H1 (cell line): ENCODE results near the gene AZI2. TPM values are rescaled to one million over a fixed set of nuclear protein-coding genes. Genes with fewer than 3 reads are reported as not detected.

Source experiments
- CTCF ChIA-PET: fragments of 300-600 bp; sonication (Branson Sonifier 250); formaldehyde crosslinking; loops from one replicate; lab custom pipeline; 2021; ENCODE audit not compliant: partially characterized antibody; lab: Charles Lee
- POLR2A ChIA-PET: fragments of 300-600 bp; sonication (Branson Sonifier 250); formaldehyde crosslinking; loops from one replicate; lab custom pipeline; 2021; ENCODE audit warnings: inconsistent platforms; ENCODE audit not compliant: partially characterized antibody; lab: Charles Lee
- DNase-seq, 2 experiments: peaks; one replicate each; pipeline versions ENCODE4 v3.0.0 to v3.0.0-alpha.2; 2010 to 2022; ENCODE audit warnings: low spot score in 2 of 2, low read depth in 1 of 2, mixed read lengths in 1 of 2
- FAIRE-seq: peaks from 2 replicates; lab custom pipeline; 2011; peaks lifted over from hg19 to GRCh38; lab: Jason Lieb, UNC
- H2AFZ ChIP-seq: 2 replicates; pipeline ENCODE4 v1.8.1; 2012; ENCODE audit warnings: low read length, inconsistent platforms
- H2AK5ac ChIP-seq: 2 replicates; pipeline ENCODE4 v1.6.1; 2013; ENCODE audit warnings: low read depth, low read length
- H2BK120ac ChIP-seq: replicated peaks from 2 replicates; pipeline ENCODE3; 2013; ENCODE audit warnings: low read depth, low read length, inconsistent platforms
- H2BK12ac ChIP-seq: 2 replicates; pipeline ENCODE4 v1.6.1; 2013; ENCODE audit warnings: low read depth, low read length
- H2BK15ac ChIP-seq: 2 replicates; pipeline ENCODE4 v1.6.1; 2013; ENCODE audit warnings: low read length
- H2BK20ac ChIP-seq: 2 replicates; pipeline ENCODE4 v1.6.1; 2013; ENCODE audit warnings: low read length
- H2BK5ac ChIP-seq: 2 replicates; pipeline ENCODE4 v1.6.1; 2013; ENCODE audit warnings: low read depth, low read length
- H3K14ac ChIP-seq: 2 replicates; pipeline ENCODE4 v1.6.1; 2013; ENCODE audit warnings: inconsistent platforms; ENCODE audit not compliant: insufficient read length
- H3K18ac ChIP-seq: 2 replicates; pipeline ENCODE4 v1.6.1; 2013; ENCODE audit warnings: low read length; ENCODE audit errors: extremely low read depth
- H3K23ac ChIP-seq: 2 replicates; pipeline ENCODE4 v1.6.1; 2013; ENCODE audit warnings: inconsistent platforms; ENCODE audit not compliant: insufficient read length
- H3K23me2 ChIP-seq: 2 replicates; pipeline ENCODE4 v1.6.1; 2013; ENCODE audit warnings: low read depth, low read length
- H3K27ac ChIP-seq: 2 replicates; pipeline ENCODE4 v1.6.1; 2011; ENCODE audit warnings: low read depth, low read length, inconsistent platforms
- H3K27me3 ChIP-seq, 4 experiments: replicated peaks in 1 of 4; 1 replicate in 1 of 4; 2 replicates in 3 of 4; pipeline versions ENCODE4 v1.6.1 to v1.8.1; 2011 to 2013; ENCODE audit warnings: low read length in 3 of 4, mild to moderate bottlenecking in 3 of 4, inconsistent platforms in 2 of 4, mixed read lengths in 2 of 4, moderate library complexity in 1 of 4; ENCODE audit not compliant: control insufficient read depth in 3 of 4, insufficient read depth in 3 of 4; ENCODE audit errors: extremely low read depth in 1 of 4
- H3K36me3 ChIP-seq, 4 experiments: 2 replicates each; pipeline versions ENCODE4 v1.6.1 to v1.8.1; 2011 to 2013; ENCODE audit warnings: mild to moderate bottlenecking in 4 of 4, low read length in 3 of 4, moderate library complexity in 2 of 4, control low read depth in 1 of 4, inconsistent platforms in 1 of 4; ENCODE audit not compliant: insufficient read depth in 4 of 4, control insufficient read depth in 2 of 4
- H3K4ac ChIP-seq: replicated peaks from 2 replicates; pipeline ENCODE3; 2013; ENCODE audit warnings: low read length, low read depth, mixed read lengths, inconsistent platforms; ENCODE audit not compliant: insufficient read length
- H3K4me1 ChIP-seq, 4 experiments: replicated peaks in 1 of 4; 1 replicate in 1 of 4; 2 replicates in 3 of 4; pipeline versions ENCODE4 v1.6.1 to v1.8.1; 2011 to 2013; ENCODE audit warnings: low read length in 3 of 4, inconsistent platforms in 2 of 4, mixed read lengths in 1 of 4; ENCODE audit not compliant: insufficient read depth in 4 of 4, control insufficient read depth in 3 of 4
- H3K4me2 ChIP-seq, 2 experiments: 2 replicates each; pipeline versions ENCODE4 v1.6.1 to v1.8.1; 2011 to 2013; ENCODE audit warnings: low read depth in 2 of 2, low read length in 2 of 2, control low read depth in 1 of 2, inconsistent platforms in 1 of 2, mild to moderate bottlenecking in 1 of 2; ENCODE audit not compliant: insufficient read depth in 1 of 2
- H3K4me3 ChIP-seq, 4 experiments: fragments of 200-600, 300-600 bp in 1 of 4; sonication (generic), shearing (Covaris generic), sonication (Bioruptor Twin) in 1 of 4; 2 replicates each; pipeline versions ENCODE4 v1.5.1 to v1.8.1; 2011 to 2016; ENCODE audit warnings: low read length in 4 of 4, low read depth in 3 of 4, control low read depth in 2 of 4, inconsistent platforms in 2 of 4, mild to moderate bottlenecking in 2 of 4, mixed read lengths in 1 of 4, moderate library complexity in 1 of 4; ENCODE audit not compliant: insufficient read depth in 2 of 4; ENCODE audit errors: extremely low read depth in 1 of 4
- H3K56ac ChIP-seq: replicated peaks from 2 replicates; pipeline ENCODE3; 2013; ENCODE audit warnings: low read depth, mild to moderate bottlenecking, mixed read lengths, low read length, inconsistent platforms; ENCODE audit not compliant: insufficient read length
- H3K79me1 ChIP-seq: 2 replicates; pipeline ENCODE4 v1.6.1; 2013; ENCODE audit warnings: low read depth, low read length, control low read depth
- H3K79me2 ChIP-seq, 2 experiments: 2 replicates each; pipeline versions ENCODE4 v1.6.1 to v1.8.1; 2012 to 2013; ENCODE audit warnings: low read length in 2 of 2, mild to moderate bottlenecking in 2 of 2, inconsistent platforms in 1 of 2; ENCODE audit not compliant: insufficient read depth in 2 of 2, control insufficient read depth in 1 of 2
- H3K9ac ChIP-seq, 4 experiments: replicated peaks in 1 of 4; 1 replicate in 1 of 4; 2 replicates in 3 of 4; pipeline versions ENCODE4 v1.6.1 to v1.8.1; 2011 to 2013; ENCODE audit warnings: low read depth in 3 of 4, low read length in 3 of 4, control low read depth in 2 of 4, mild to moderate bottlenecking in 2 of 4, moderate library complexity in 2 of 4, inconsistent platforms in 1 of 4; ENCODE audit errors: extremely low read depth in 1 of 4
- H3K9me3 ChIP-seq, 2 experiments: 2 replicates each; pipeline versions ENCODE4 v1.6.1 to v1.8.1; 2012 to 2013; ENCODE audit warnings: mild to moderate bottlenecking in 2 of 2, moderate library complexity in 2 of 2, control low read depth in 1 of 2, inconsistent platforms in 1 of 2, low read depth in 1 of 2, low read length in 1 of 2, mixed read lengths in 1 of 2; ENCODE audit not compliant: insufficient read depth in 2 of 2
- H4K20me1 ChIP-seq, 2 experiments: replicated peaks in 1 of 2; 2 replicates each; pipeline versions ENCODE3 to v1.8.1; 2011 to 2013; ENCODE audit warnings: inconsistent platforms in 2 of 2, low read length in 2 of 2, mild to moderate bottlenecking in 1 of 2; ENCODE audit not compliant: insufficient read depth in 2 of 2, control insufficient read depth in 1 of 2
- H4K5ac ChIP-seq: 2 replicates; pipeline ENCODE4 v1.6.1; 2013; ENCODE audit warnings: low read length, low read depth, mixed read lengths, inconsistent platforms; ENCODE audit not compliant: insufficient read length
- H4K8ac ChIP-seq: 2 replicates; pipeline ENCODE4 v1.8.0; 2013; ENCODE audit warnings: mild to moderate bottlenecking, moderate library complexity, low read length, inconsistent platforms; ENCODE audit not compliant: insufficient read depth; ENCODE audit errors: extremely low read depth
- H4K91ac ChIP-seq: replicated peaks from 2 replicates; pipeline ENCODE3; 2013; ENCODE audit warnings: low read length, mixed read lengths, inconsistent platforms; ENCODE audit not compliant: insufficient read length
- RFX5 ChIP-seq: IDR thresholded peaks from 2 replicates; pipeline ENCODE4 v1.6.1; 2011; ENCODE audit warnings: low read depth, low read length, improper control_type of control experiment, borderline replicate concordance
- SP2 ChIP-seq: IDR thresholded peaks from 2 replicates; pipeline ENCODE4 v1.6.1; 2012; ENCODE audit warnings: mild to moderate bottlenecking, low read length, inconsistent platforms
- WGBS, 2 experiments: shearing (Covaris generic) in 1 of 2; methylation state at CpG; one replicate each; pipeline versions ENCODE4 v1.1.6 to v1.1.7; 2013 to 2015; ENCODE audit warnings: low lambda C conversion rate in 2 of 2, mixed read lengths in 2 of 2, inconsistent platforms in 1 of 2, low coverage in 1 of 2, missing lambda C conversion rate in 1 of 2; ENCODE audit not compliant: insufficient replicate concordance in 2 of 2, insufficient coverage in 1 of 2, insufficient read length in 1 of 2; ENCODE audit errors: extremely low coverage in 1 of 2, missing lambda C conversion rate in 1 of 2; 5-methylcytosine and 5-hydroxymethylcytosine counted together
- polyA plus RNA-seq, 7 experiments: library from polyadenylated mRNA; depleted of rRNA in 3 of 7; stranded (reverse) in 5 of 7; unstranded in 2 of 7; fragments of >200 nt in 5 of 7; fragments of 200-250 nt in 2 of 7; gene quantifications; 1 replicate in 5 of 7; 2 replicates in 1 of 7; 4 replicates in 1 of 7; pipeline versions ENCODE4 v1.2.1 to v1.2.3, GENCODE V29; 2011 to 2013; ENCODE audit warnings: missing spikeins in 2 of 7, mixed read lengths in 2 of 7
- total RNA-seq: library from RNA; stranded (reverse); fragmentation: NEBNext Ultra II Directional; extraction: Animal tissue kit (Norgen Biotek cat#: 25700); gene quantifications from 2 replicates; pipeline ENCODE4 v1.2.1, GENCODE V29; 2021
- TF ChIP-seq, protein P1 (sequence below): IDR thresholded peaks from 2 replicates; pipeline ENCODE4 v1.6.1; 2011; ENCODE audit warnings: low read depth, mild to moderate bottlenecking, low read length; ENCODE audit not compliant: insufficient read depth

AZI2 gene
- total and polyA plus RNA-seq, 2 of the 8 experiments (the other 6 are each of a cell fraction or from before 2014, with no cell fraction given): 17.4 to 39.2 TPM

DNA sequence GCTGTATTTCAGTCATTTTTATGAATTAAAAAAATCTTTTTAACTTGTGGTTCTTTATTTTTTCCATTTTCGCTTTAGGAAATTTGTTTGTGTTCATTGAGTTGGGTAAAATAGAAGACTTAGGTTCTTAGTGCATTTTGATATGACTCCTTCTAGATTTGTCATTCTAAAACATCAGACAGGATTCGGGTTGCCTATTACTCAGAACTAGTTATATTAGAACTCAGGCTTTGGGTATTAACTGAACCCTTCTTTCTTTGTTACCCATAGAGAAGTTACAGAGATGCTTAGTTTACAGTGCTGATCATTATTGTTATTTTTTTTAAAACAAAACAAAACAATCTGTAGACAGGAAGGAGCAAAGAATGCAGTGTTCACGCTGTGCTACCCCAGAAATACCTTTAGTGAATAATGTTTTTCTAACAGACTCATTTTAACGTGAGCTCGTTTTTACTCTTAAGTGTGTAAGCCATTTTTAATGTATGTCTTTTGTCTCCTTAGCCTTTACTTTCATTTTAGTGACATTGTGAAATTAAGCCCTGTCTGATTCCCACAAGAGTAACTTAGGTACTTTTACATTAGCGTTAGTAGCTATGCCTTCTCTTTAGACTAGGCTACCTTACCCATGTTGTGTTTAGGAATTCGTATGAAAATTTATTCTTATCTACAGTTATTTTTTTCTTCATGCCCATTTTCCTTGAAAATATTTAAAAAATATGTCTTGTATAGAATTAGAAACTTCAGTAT lies 53.8 kb downstream of the AZI2 start:
- no peak overlapping the region for H4K91ac ChIP-seq
- H2BK5ac ChIP-seq: no peak overlapping the region
- H2AFZ ChIP-seq: no peak overlapping the region
- no peak overlapping the region for H3K4me2 ChIP-seq
- no peak overlapping the region for H4K8ac ChIP-seq
- H3K4me3 ChIP-seq: no peak overlapping the region
- CTCF ChIA-PET: interaction anchor here (0.8 to 0.9 kb wide), 2 partner anchors 33 to 399 kb away, joined by 3 read pairs; no protein-coding TSS in a partner anchor
- H2BK12ac ChIP-seq: no peak overlapping the region
- H4K5ac ChIP-seq: no peak overlapping the region
- no peak overlapping the region for H2BK20ac ChIP-seq
- H3K4ac ChIP-seq: no peak overlapping the region
- no peak overlapping the region for H2BK120ac ChIP-seq
- 84% methylated on average over 7 of the region's 7 CpGs; no CpG with 5 or more reads in 1 of the 2 experiments for WGBS, 2 experiments
- no peak for DNase-seq
- no peaks in the 10 kb centered on the region for H4K20me1 ChIP-seq
- H3K27ac ChIP-seq: no peak overlapping the region
- no peaks in the 10 kb centered on the region for H3K27me3 ChIP-seq
- no peak overlapping the region for H3K56ac ChIP-seq
- TF ChIP-seq RFX5 (no peak), SP2 (no peak)
- TF ChIP-seq, protein P1, sequence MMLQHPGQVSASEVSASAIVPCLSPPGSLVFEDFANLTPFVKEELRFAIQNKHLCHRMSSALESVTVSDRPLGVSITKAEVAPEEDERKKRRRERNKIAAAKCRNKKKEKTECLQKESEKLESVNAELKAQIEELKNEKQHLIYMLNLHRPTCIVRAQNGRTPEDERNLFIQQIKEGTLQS: no peak
- TF ChIP-seq, all 59 proteins: peak for 0
- Histone ChIP-seq H3K4me1 (no peaks in the 10 kb centered on the region), H3K36me3 (peaks cover 0 to 6% (median 2%) of the 10 kb centered on the region in 4 experiments; a peak in 5 of 8 replicates), H3K9me3 (peaks cover 0 to 4% of the 10 kb centered on the region in 2 experiments; a peak in 1 of 4 replicates), H3K9ac (no peak overlapping the region), H3K79me2 (no peaks in the 10 kb centered on the region), H2AK5ac (no peak overlapping the region), H3K23ac (no peak overlapping the region), H3K23me2 (no peaks in the 10 kb centered on the region), H2BK15ac (no peak overlapping the region), H3K14ac (no peak overlapping the region), H3K79me1 (no peaks in the 10 kb centered on the region), H3K18ac (no peak overlapping the region)
- POLR2A ChIA-PET: interaction anchor here (0.6 kb wide), 1 partner anchor 311 kb away, joined by 3 read pairs; no protein-coding TSS in a partner anchor
- FAIRE-seq: no peak
